ENCODE data around the gene HSPB7. TPM values are rescaled to one million over a fixed set of nuclear protein-coding genes. Genes with fewer than 3 reads are reported as not detected.

HSPB7 gene
- total and polyA plus RNA-seq, 2 of the 8 experiments (the other 6 are each of a cell fraction or from before 2014, with no cell fraction given): not detected

- Histone ChIP-seq H3K23ac (ENCODE audit: insufficient read length) (no peak overlapping the region), H3K18ac (ENCODE audit: extremely low read depth, low read length) (no peak overlapping the region), H2AFZ (ENCODE audit: low read length) (no peak overlapping the region), H3K36me3 (ENCODE audit: control insufficient read depth in 2 of 4, insufficient read depth in 4 of 4, low read length in 3 of 4) (no peaks in the 10 kb centered on the region), H3K4me1 (replicated peaks in 1 of 4; ENCODE audit: control insufficient read depth in 3 of 4, insufficient read depth in 4 of 4, low read length in 3 of 4) (peaks cover 5 to 34% (median 14%) of the 10 kb centered on the region in 4 experiments), H3K79me2 (ENCODE audit: control insufficient read depth in 1 of 2, insufficient read depth in 2 of 2, low read length in 2 of 2) (no peaks in the 10 kb centered on the region), H4K20me1 (replicated peaks in 1 of 2; ENCODE audit: control insufficient read depth in 1 of 2, insufficient read depth in 2 of 2, low read length in 2 of 2) (no peaks in the 10 kb centered on the region), H4K5ac (ENCODE audit: insufficient read length, low read depth, low read length) (no peak overlapping the region), H3K9me3 (ENCODE audit: insufficient read depth in 2 of 2, low read depth in 1 of 2, low read length in 1 of 2) (no peaks in the 10 kb centered on the region), H3K27me3 (replicated peaks in 1 of 4; ENCODE audit: control insufficient read depth in 3 of 4, extremely low read depth in 1 of 4, insufficient read depth in 3 of 4, low read length in 3 of 4) (peaks cover 0 to 4% (median under 1%) of the 10 kb centered on the region in 4 experiments; a peak in 3 of 7 replicates), H3K14ac (ENCODE audit: insufficient read length) (no peak overlapping the region), H2AK5ac (ENCODE audit: low read depth, low read length) (no peak overlapping the region), H2BK20ac (ENCODE audit: low read length) (no peak overlapping the region), H4K91ac (replicated peaks; ENCODE audit: insufficient read length, low read length) (no peak overlapping the region), H2BK5ac (ENCODE audit: low read depth, low read length) (no peak overlapping the region), H3K56ac (replicated peaks; ENCODE audit: insufficient read length, low read depth, low read length) (no peak overlapping the region), H2BK12ac (ENCODE audit: low read depth, low read length) (0 out of 2 replicates have a peak overlapping the region, but pooled peaks have one; percentile 63), H3K23me2 (ENCODE audit: low read depth, low read length) (no peaks in the 10 kb centered on the region; the same call in 1 of the 2 replicates), H3K4ac (replicated peaks; ENCODE audit: insufficient read length, low read depth, low read length) (no peak overlapping the region), H3K4me3 (ENCODE audit: extremely low read depth in 1 of 4, insufficient read depth in 2 of 4, low read depth in 3 of 4, low read length in 4 of 4) (no peak overlapping the region), H3K27ac (ENCODE audit: low read depth, low read length) (no peak overlapping the region), H2BK15ac (ENCODE audit: low read length) (no peak overlapping the region), H2BK120ac (replicated peaks; ENCODE audit: low read depth, low read length) (no peak overlapping the region), H4K8ac (ENCODE audit: extremely low read depth, insufficient read depth, low read length) (no peak overlapping the region; the same call in 1 of the 2 replicates), H3K4me2 (ENCODE audit: insufficient read depth in 1 of 2, low read depth in 2 of 2, low read length in 2 of 2) (no peak overlapping the region), H3K9ac (replicated peaks in 1 of 4; ENCODE audit: extremely low read depth in 1 of 4, low read depth in 3 of 4, low read length in 3 of 4) (no peak overlapping the region), H3K79me1 (ENCODE audit: low read depth, low read length) (no peaks in the 10 kb centered on the region)
- no peak for TF ChIP-seq CHD2 (IDR thresholded peaks at IDR 0.05; ENCODE audit: low read length)
- FAIRE-seq: no peak
- POLR2A ChIA-PET (ENCODE audit: partially characterized antibody): no interaction called here
- no peak for DNase-seq (ENCODE audit: low read depth in 1 of 2, low spot score in 2 of 2)
- 90% methylated on average over 4 of the region's 4 CpGs; no CpG with 5 or more reads in 1 of the 2 experiments for WGBS, 2 experiments (ENCODE audit: extremely low coverage in 1 of 2, insufficient coverage in 1 of 2, insufficient read length in 1 of 2, insufficient replicate concordance in 2 of 2, low coverage in 1 of 2, low lambda C conversion rate in 2 of 2, missing lambda C conversion rate in 1 of 2)
- CTCF ChIA-PET (ENCODE audit: partially characterized antibody): interaction anchor here (0.6 to 6.7 kb wide), 11 partner anchors 9 to 425 kb away, joined by 3 to 74 read pairs (median 4); no protein-coding TSS in a partner anchor
These were observed 465 bp upstream of the HSPB7 start for GRCh38 chr1:16018308-16018707.
